Epithelial cell of proximal tubule (primary cell): Measurements from ENCODE around the gene MAPKAPK2. TPM values are rescaled to one million over a fixed set of nuclear protein-coding genes. Genes with fewer than 3 reads are reported as not detected.

ENCODE experiments used
- DNase-seq: peaks from one replicate; pipeline ENCODE4 v3.0.0-alpha.2; 2011; ENCODE audit warnings: low read depth
- H3K4me3 ChIP-seq: 2 replicates; pipeline ENCODE4 v1.5.1; 2011; ENCODE audit warnings: low read depth, mild to moderate bottlenecking, low read length
- total RNA-seq: library from RNA; depleted of rRNA; stranded (reverse); fragments of >200 nt; gene quantifications from 2 replicates; pipeline ENCODE4 v1.2.3, GENCODE V29; 2015
- TF ChIP-seq, protein P1 (sequence below): conservative IDR thresholded peaks from 2 replicates; pipeline ENCODE4 v1.5.1; 2012; ENCODE audit warnings: low read depth, mild to moderate bottlenecking, low read length

The MAPKAPK2 gene
- total RNA-seq, 1 donor from 2014 or later, result 45.5 TPM

DNA sequence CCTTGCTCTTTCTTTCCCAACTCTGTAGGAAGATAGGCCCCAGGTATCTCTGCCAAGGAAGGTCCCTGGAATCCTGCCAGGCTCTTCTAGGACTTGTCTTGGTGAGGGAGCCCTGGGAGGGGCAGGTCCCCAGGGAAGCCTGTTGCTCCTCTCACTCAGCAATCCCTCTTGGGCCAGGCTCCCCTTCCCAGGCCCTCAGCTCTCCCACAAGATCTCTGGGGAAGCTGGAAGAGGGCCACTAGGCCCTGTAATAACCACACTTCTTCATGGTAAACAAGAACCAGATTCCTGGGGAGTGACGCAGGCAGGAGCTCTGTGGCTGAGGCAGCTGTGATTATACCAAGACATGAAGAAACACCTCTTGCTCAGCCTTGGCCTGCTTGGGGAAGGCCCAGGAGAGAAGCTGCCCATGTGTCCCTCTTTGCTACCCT, 9.9 kb upstream of the MAPKAPK2 start:
- H3K4me3 ChIP-seq, result no peak overlapping the region
- TF ChIP-seq, protein P1, sequence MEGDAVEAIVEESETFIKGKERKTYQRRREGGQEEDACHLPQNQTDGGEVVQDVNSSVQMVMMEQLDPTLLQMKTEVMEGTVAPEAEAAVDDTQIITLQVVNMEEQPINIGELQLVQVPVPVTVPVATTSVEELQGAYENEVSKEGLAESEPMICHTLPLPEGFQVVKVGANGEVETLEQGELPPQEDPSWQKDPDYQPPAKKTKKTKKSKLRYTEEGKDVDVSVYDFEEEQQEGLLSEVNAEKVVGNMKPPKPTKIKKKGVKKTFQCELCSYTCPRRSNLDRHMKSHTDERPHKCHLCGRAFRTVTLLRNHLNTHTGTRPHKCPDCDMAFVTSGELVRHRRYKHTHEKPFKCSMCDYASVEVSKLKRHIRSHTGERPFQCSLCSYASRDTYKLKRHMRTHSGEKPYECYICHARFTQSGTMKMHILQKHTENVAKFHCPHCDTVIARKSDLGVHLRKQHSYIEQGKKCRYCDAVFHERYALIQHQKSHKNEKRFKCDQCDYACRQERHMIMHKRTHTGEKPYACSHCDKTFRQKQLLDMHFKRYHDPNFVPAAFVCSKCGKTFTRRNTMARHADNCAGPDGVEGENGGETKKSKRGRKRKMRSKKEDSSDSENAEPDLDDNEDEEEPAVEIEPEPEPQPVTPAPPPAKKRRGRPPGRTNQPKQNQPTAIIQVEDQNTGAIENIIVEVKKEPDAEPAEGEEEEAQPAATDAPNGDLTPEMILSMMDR, result no peak
- peak; percentile 84 for DNase-seq

DNA sequence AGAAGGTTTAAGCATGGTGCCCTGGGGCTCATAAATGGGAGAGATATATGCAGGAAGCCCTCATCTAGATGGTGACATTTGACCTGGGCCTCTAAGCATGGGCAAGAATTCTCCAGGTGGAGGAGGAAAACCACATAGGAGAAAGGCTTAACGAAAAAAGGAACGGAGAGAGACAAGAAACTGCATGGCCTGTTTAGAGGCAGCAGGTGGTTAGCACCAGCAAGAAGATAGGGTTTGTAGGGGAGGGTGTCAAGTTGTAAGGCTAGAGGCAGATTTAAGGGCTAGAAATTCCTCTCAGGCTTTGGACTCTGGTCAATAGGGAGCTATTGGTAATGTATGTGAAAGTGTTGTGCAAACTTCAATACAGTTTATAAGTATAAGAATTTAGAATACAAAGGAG, 8.2 kb upstream of the MAPKAPK2 start:
- H3K4me3 ChIP-seq, result no peak overlapping the region
- DNase-seq, result no peak
- TF ChIP-seq, protein P1, result no peak

DNA sequence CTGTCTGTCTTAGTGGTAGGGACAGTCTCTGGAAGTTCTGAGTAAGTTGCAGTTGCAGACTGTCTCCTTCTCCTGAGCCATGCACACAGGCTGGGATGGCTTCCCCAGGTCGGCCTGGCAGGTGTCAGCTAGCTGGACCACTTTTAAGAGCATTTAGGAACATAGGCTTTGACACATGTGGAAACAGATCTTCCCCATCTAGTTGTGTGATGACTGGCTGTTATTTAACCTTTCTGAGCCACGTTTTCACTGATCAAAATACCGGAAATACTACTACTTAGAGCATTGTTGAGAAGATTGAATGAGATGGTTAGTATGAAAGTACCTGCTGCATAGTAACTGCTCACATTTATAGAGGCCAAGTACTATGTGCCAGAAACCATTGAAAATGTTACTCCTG, 6.2 kb upstream of the MAPKAPK2 start:
- TF ChIP-seq, protein P1, result no peak
- no peak for DNase-seq
- H3K4me3 ChIP-seq, result no peak overlapping the region

DNA sequence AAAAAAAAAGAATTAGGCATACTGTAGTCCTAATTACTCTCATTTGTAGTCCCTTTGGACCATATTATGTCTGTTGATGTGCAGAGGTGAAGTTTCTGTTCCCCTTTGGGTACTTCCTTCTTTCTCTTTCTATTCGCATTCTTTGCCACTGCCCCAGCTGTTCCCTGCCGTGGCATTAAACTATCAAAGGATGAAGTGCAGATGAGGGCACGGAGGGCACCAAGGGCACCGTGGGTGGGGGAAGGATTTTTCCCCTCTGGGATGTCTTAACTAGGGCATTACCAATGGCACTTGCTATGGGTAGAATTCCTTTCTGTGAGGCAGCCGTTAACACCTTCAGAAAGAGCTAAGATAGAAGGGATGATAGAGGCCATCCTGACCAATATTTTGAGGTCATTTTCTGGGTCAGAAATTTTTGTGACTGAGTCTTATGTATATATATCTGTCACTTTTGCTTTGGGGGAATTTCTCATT, 4.9 kb upstream of the MAPKAPK2 start:
- DNase-seq, result no peak
- no peak overlapping the region for H3K4me3 ChIP-seq
- TF ChIP-seq, protein P1, result no peak

DNA sequence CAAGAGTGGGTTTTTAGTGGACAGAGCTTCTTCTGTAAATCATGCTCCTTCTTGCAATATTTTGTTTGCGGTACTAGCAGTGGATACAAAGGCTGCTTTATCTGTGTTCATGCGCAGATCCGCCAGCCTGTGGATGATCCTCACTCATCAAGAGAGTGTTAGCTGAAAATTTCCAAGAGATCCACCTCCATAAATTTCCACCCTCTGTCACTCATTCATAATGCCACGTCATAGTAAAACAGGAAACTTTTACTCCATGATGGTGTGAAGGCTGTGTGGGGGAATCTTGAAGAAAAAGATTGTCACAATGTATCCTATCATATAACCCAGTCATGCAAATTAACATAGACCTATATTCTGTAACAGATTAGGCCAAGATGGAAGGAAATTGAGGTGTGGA, 4.4 kb upstream of the MAPKAPK2 start:
- H3K4me3 ChIP-seq, result no peak overlapping the region
- DNase-seq, result no peak
- TF ChIP-seq, protein P1, result no peak

DNA sequence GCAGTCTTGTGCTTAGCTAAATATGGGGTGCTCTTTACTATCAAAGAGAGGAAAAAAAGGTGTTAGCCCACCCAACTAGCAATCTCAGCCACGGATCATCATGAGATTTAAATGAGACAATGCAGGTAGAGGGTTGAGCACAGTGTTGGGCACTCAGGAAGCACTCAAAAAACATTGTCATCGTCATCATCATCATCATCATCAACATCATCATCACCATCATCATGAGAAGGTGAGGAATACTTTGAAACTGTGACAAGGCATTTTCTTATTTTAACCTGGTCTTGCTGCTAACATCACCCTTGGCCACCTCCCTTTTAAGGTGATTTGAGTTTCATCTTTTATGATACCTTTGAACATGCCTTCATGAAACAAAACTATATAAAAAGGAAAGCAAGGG, 3.3 kb upstream of the MAPKAPK2 start:
- no peak for DNase-seq
- H3K4me3 ChIP-seq, result no peak overlapping the region
- TF ChIP-seq, protein P1, result no peak

DNA sequence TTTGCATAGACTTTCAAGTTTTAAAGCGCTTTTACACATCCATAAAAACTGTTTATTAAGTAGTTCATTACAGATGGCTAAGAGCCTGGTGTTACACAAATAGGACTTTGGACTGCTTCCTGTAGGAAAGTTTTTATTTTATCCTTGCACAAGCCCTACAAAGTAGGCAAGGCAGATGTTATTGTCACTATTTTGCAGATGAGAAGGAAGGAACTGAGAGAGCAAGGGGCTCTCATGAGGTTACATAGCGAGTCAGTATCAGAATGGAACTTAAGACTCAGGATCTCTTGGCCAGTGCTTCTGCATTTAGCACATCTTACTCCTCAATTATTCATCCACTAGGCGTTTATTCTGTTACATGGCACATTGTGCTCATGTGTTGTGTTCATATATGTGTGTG, 2.6 kb upstream of the MAPKAPK2 start:
- TF ChIP-seq, protein P1, result no peak
- H3K4me3 ChIP-seq, result no peak overlapping the region
- no peak for DNase-seq
